ENCODE results near the gene GNAZ.

GNAZ gene

DNA sequence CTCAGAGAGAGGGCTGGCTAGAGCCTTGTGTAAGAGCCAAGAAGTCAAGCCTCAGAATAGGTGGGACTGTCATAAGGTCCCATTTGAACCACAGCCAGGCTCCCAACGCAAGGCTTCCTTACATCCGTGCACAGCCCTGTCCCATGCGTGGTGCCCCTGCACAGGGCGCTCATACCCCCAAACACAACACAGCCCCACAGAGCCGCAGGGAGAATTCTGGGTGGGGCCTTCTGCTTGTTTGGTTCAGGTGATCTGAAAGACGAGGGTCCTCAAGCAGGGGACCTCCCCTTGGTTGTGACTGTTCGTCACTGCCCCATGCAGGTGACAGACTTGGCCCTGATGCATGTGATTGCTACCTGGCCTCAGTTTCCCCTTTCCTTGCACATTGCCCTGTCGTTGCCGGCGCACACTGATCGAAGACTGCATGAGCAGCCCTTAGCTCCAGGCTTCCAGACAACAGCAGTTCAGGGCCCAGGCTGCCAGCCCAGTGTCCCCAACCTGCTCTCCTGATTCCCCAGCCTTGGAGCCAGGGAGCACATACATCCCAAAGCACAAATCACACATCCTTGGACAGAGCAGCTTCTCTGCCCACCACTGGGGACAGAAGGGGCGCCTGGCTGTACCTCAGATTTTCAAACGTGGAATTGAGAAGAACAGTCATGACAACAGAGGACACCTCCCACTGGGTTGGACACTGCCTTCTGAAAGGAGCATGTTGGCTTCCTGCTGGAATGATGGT lies 22.1 kb downstream of the GNAZ start:
- no peak for DNase-seq (ENCODE audit: low read depth in 2 of 2)

GRCh38 chr22:23093051-23093788 lies 22.9 kb downstream of the GNAZ start:
- no peak for DNase-seq (ENCODE audit: low read depth in 2 of 2)

GRCh38 chr22:23094260-23094659 lies 23.9 kb downstream of the GNAZ start:
- no peak for DNase-seq (ENCODE audit: low read depth in 2 of 2)

- no peak for DNase-seq (ENCODE audit: low read depth in 2 of 2)
Observed at GRCh38 chr22:23094695-23095681, 24.7 kb downstream of the GNAZ start.

DNA sequence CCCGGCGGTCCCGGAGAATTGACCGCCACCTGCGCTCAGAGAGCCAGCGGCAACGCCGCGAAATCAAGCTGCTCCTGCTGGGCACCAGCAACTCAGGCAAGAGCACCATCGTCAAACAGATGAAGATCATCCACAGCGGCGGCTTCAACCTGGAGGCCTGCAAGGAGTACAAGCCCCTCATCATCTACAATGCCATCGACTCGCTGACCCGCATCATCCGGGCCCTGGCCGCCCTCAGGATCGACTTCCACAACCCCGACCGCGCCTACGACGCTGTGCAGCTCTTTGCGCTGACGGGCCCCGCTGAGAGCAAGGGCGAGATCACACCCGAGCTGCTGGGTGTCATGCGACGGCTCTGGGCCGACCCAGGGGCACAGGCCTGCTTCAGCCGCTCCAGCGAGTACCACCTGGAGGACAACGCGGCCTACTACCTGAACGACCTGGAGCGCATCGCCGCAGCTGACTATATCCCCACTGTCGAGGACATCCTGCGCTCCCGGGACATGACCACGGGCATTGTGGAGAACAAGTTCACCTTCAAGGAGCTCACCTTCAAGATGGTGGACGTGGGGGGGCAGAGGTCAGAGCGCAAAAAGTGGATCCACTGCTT lies 25.5 kb downstream of the GNAZ start:
- no peak for DNase-seq (ENCODE audit: low read depth in 2 of 2)

- no peak for DNase-seq (ENCODE audit: low read depth in 2 of 2)
Observed at GRCh38 chr22:23097412-23098229, 27.3 kb downstream of the GNAZ start.

GRCh38 chr22:23098230-23098705 lies 27.9 kb downstream of the GNAZ start:
- no peak for DNase-seq (ENCODE audit: low read depth in 2 of 2)

GRCh38 chr22:23098718-23099530 lies 28.6 kb downstream of the GNAZ start:
- no peak for DNase-seq (ENCODE audit: low read depth in 2 of 2)

- no peak for DNase-seq (ENCODE audit: low read depth in 2 of 2)
Observed at GRCh38 chr22:23099531-23099804, 29.1 kb downstream of the GNAZ start.

- no peak for DNase-seq (ENCODE audit: low read depth in 2 of 2)
Observed at GRCh38 chr22:23100124-23100801, 29.9 kb downstream of the GNAZ start.

DNA sequence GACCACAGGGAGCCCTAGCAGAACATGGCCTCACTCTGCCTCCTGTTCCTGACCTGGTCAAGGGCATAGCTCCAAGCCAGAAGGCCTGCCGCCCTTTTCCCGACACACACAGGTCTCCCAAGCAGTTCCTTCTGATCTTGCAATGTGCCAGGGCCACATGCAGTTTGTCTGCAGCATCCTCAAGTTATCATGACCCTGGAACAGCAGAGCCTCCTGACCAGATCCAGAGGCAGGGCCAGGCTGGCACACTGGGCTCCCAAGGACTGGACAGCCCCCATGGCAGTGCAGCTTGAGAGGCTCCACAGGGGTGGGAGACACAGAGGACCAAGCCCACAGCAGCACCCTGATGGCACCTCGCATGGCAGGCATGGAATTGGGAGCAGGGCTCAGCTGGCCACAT lies 31.2 kb downstream of the GNAZ start:
- no peak for DNase-seq (ENCODE audit: low read depth in 2 of 2)

- no peak for DNase-seq (ENCODE audit: low read depth in 2 of 2)
Observed at GRCh38 chr22:23102002-23102655, 31.8 kb downstream of the GNAZ start.

GRCh38 chr22:23102776-23103175 lies 32.5 kb downstream of the GNAZ start:
- DNase-seq (ENCODE audit: low read depth in 2 of 2): no peak

DNA sequence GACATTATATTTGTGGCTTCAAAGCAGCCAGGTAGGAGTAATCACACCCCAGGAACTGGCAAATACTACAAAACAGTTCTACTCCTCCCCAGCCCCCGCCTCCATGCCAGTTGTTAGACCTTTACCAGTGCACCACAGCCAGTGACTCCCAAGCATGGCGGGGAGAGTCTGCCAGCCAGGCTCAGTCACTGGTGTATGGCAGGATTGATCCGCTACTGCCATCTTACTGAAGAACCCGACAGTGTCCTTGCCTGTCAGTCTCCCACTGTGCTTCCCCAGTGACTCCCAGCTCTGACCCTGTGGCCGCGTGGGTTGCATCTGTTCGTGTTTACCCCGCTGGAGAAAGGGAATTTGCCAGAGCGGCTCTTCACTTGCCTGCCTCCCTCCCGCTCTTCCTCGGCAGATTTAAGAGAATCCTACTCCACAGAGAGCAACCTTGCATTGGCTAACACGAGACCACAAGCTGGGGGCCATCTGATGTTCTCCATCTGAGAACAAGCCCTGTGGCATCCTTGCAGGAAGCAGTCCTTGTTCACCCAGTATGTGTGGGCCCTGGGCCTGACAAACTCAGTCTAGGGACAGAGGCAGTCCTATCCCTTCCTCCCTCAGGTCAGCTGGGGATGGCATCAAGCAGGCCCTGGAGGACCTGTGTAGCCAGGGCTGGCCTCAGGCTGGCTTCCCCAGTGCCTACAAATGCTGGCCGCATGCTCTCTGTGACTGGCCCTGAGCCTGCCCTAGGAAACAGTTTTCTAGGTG lies 33.1 kb downstream of the GNAZ start:
- no peak for DNase-seq (ENCODE audit: low read depth in 2 of 2)

DNA sequence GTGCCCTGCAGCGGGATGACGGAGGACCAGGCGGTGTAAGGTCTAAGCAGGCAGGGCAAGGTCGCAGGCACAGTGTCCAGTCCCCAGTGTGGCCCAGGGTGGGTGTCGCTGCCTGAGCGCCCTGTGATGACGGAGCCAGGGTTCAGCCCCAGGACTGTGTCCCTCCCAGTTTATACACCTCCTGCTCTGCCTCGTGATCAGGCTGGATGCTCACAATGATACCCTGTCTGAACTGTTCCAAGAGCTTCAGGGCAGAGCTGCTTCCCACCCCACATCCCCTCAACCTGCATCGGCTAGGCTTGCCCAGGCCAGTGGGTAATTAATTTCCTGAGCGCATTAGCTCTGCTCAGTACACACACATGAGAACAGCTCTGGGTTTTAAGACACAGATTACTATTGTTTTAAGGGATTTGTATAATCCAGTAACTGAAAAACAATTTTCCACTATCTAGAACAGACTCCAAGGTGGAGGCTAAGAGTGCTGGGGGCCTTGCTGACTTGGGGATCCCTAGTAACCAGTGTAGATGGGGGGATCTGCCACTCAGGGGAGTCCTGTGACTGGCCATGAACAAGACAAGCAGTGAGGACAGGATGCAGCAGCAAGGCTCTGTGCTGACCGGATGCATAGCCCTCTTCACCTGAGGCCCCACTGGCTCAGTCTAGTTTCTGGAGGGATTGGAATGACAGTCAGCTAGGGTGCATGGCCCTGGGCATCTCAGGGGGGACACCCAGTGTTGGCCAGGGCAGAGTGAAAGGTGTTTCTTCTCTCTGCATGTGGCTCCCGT lies 34.1 kb downstream of the GNAZ start:
- no peak for DNase-seq (ENCODE audit: low read depth in 2 of 2)

GRCh38 chr22:23105304-23105703 lies 35.0 kb downstream of the GNAZ start:
- DNase-seq (ENCODE audit: low read depth in 2 of 2): no peak

GRCh38 chr22:23105919-23106318 lies 35.6 kb downstream of the GNAZ start:
- no peak for DNase-seq (ENCODE audit: low read depth in 2 of 2)

Measured in stimulated activated CD8-positive, alpha-beta memory T cell treated with anti-CD3 and anti-CD28 coated beads, Interleukin-2, amount 100 ng/mL, for 1 hour (primary cell).